Pancreas (tissue), 10 donors: ENCODE measurements around the gene RBM43. TPM values are rescaled to one million over a fixed set of nuclear protein-coding genes. Genes with fewer than 3 reads are reported as not detected.
"Not testable (repeated sequence)": the region's sequence is repeated elsewhere in the genome, so short reads cannot be mapped to it uniquely, and the experiment has no call there.

Source experiments
- ATAC-seq, 4 donors: fragments of 200-7000 bp; cut with Tn5 transposase; one replicate each; pipeline versions ENCODE4 v1.8.0 to v1.9.1; 2020; ENCODE audit warnings: mild to moderate bottlenecking in 4 of 4, moderate library complexity in 4 of 4
- DNase-seq, 6 donors: peaks; one replicate each; pipeline ENCODE4 v3.0.0-alpha.2; 2020
- FAIRE-seq: peaks from 2 replicates; lab custom pipeline; 2012; peaks lifted over from hg19 to GRCh38; lab: Jason Lieb, UNC
- H3K27ac ChIP-seq, 4 donors: fragments of 200-600 bp; sonication (generic); 1 replicate in 3 of 4; 2 replicates in 1 of 4; pipeline versions ENCODE4 v1.5.0 to v1.8.0; 2020
- H3K27me3 ChIP-seq, 4 donors: fragments of 200-600 bp; one replicate each; pipeline ENCODE4 v1.8.0; 2021
- H3K36me3 ChIP-seq, 3 donors: fragments of 200-600 bp; sonication (generic) in 1 of 3; one replicate each; pipeline versions ENCODE4 v1.5.0 to v1.8.0; 2020 to 2021
- H3K4me1 ChIP-seq, 3 donors: fragments of 200-600 bp; one replicate each; pipeline ENCODE4 v1.8.0; 2021
- H3K4me3 ChIP-seq, 4 donors: fragments of 200-600 bp; sonication (generic) in 2 of 4; one replicate each; pipeline versions ENCODE4 v1.5.0 to v1.8.0; 2020 to 2021
- H3K9me3 ChIP-seq, 4 donors: fragments of 200-600 bp; one replicate each; pipeline ENCODE4 v1.8.0; 2021
- CTCF ChIP-seq, 4 donors: fragments of 200-600 bp; sonication (generic) in 3 of 4; IDR thresholded peaks; one replicate each; pipeline versions ENCODE4 v1.5.0 to v1.8.0; 2021; ENCODE audit warnings: antibody characterized with exemption in 4 of 4
- WGBS, 2 donors: extraction: QIAGEN DNeasy Blood & Tissue Kit; methylation state at CpG; one replicate each; pipeline ENCODE4 v1.1.7; 2013; 5-methylcytosine and 5-hydroxymethylcytosine counted together
- intact Hi-C, 3 donors: fragments of 100-400 bp; cut with DNase I; formaldehyde crosslinking; loops; one replicate each; pipeline versions ENCODE4 v1.11.1 to v1.14.2; 2022
- polyA plus RNA-seq, 2 donors: library from polyadenylated mRNA; stranded (reverse); fragments of 200-250 nt; gene quantifications; one replicate each; pipeline ENCODE4 v1.2.3, GENCODE V29; 2013
- total RNA-seq, 6 donors: library from RNA; stranded (reverse); fragmentation: NEBNext Ultra II Directional in 4 of 6; extraction: Animal tissue kit (Norgen Biotek cat#: 25700) in 4 of 6; gene quantifications; one replicate each; pipeline versions ENCODE4 v1.2.1 to v1.2.4, GENCODE V29; 2021 to 2023
- donor health status: healthy with polysubstance abuse.
- donor health status: DM: no; HTN: no; CAD: no; lungs with moderate emphysema.
- donor health status: DM: no; HTN: no; CAD: no.
- donor health status: control.
- donor health status: control.
- donor health status: Bipolar disorder and iron deficiency.
- donor health status: DM: yes; HTN: yes; CAD: no.
- donor health status: DM: no; HTN: no; CAD: no.
- donor health status: DM: no; HTN: no; CAD: no.
- donor health status: DM: yes; HTN: yes; CAD: no.

RBM43 gene
- 1 to 10 TPM; 2.6 to 4.2 (median 3.3) TPM for total RNA-seq
- polyA plus RNA-seq = 1 to 10 TPM; 1.4 to 2.3 TPM

GRCh38 chr2:151261231-151261976 lies at the start of gene RBM43:
RBM43 (minus strand) TSS chr2:151261863; CDS start chr2:151261727, 136 bp downstream.
- peak within 1 kb of the TSS; percentile 88 to 98 (median 98) for H3K27ac ChIP-seq

GRCh38 chr2:151310313-151310712 lies 48.6 kb upstream of the RBM43 start:
- FAIRE-seq, H3K36me3 ChIP-seq, intact Hi-C loops, H3K9me3 ChIP-seq, H3K4me1 ChIP-seq, ATAC-seq, DNase-seq, H3K27me3 ChIP-seq, H3K4me3 ChIP-seq, H3K27ac ChIP-seq: not testable (repeated sequence)
- WGBS, 2 donors = 76 to 86% methylated on average over 6 of the region's 6 CpGs

More at GRCh38 chr2:151261231-151261976, at the start of gene RBM43:
- Histone ChIP-seq H3K4me1 (peaks cover 0 to 18% (median 7%) of the 10 kb centered on the region in 3 donors), H3K27me3 (no peaks in the 10 kb centered on the region), H3K4me3 (peak within 1 kb of the TSS; percentile 80 to 93 (median 92)), H3K36me3 (no peaks in the 10 kb centered on the region), H3K9me3 (no peaks in the 10 kb centered on the region)
- ATAC-seq (peak; percentile 90 to 96 (median 92)), FAIRE-seq (no peak), DNase-seq (peak; percentile 75 to 90 (median 84))
- TF ChIP-seq CTCF (IDR thresholded peaks at IDR 0.05) = no peak
- intact Hi-C loops = no loop called here
- WGBS, 2 donors = 1% methylated on average over 47 to 61 of the region's 61 CpGs

GRCh38 chr2:151306621-151307020 lies 45.0 kb upstream of the RBM43 start:
- no peaks in the 10 kb centered on the region for H3K27me3 ChIP-seq
- no peaks in the 10 kb centered on the region for H3K9me3 ChIP-seq
- no peak overlapping the region for H3K27ac ChIP-seq
- intact Hi-C loops = no loop called here
- WGBS, 2 donors = 70 to 77% methylated on average over 3 of the region's 3 CpGs
- no peak for TF ChIP-seq CTCF (IDR thresholded peaks at IDR 0.05)
- H3K36me3 ChIP-seq = no peaks in the 10 kb centered on the region
- no peak overlapping the region for H3K4me3 ChIP-seq
- ATAC-seq = peak in 1 of 4 donors; percentile 35
- no peaks in the 10 kb centered on the region for H3K4me1 ChIP-seq
- FAIRE-seq = no peak
- DNase-seq = no peak

GRCh38 chr2:151305129-151305691 lies 43.5 kb upstream of the RBM43 start:
- Histone ChIP-seq H3K36me3 (no peaks in the 10 kb centered on the region), H3K27me3 (no peaks in the 10 kb centered on the region), H3K9me3 (no peaks in the 10 kb centered on the region), H3K4me1 (no peaks in the 10 kb centered on the region), H3K4me3 (no peak overlapping the region), H3K27ac (no peak overlapping the region)
- intact Hi-C loops = no loop called here
- DNase-seq (no peak), ATAC-seq (no peak), FAIRE-seq (no peak)
- no peak for TF ChIP-seq CTCF (IDR thresholded peaks at IDR 0.05)

GRCh38 chr2:151302879-151303278 lies 41.2 kb upstream of the RBM43 start:
- H3K9me3 ChIP-seq = no peaks in the 10 kb centered on the region
- no peak for TF ChIP-seq CTCF (IDR thresholded peaks at IDR 0.05)
- intact Hi-C loops = no loop called here
- no peaks in the 10 kb centered on the region for H3K4me1 ChIP-seq
- 39 to 54% methylated on average over 2 of the region's 2 CpGs for WGBS, 2 donors
- no peak for FAIRE-seq
- H3K36me3 ChIP-seq = no peaks in the 10 kb centered on the region
- no peak for DNase-seq
- peak in 1 of 4 donors; percentile 35 for ATAC-seq
- no peaks in the 10 kb centered on the region for H3K27me3 ChIP-seq
- no peak overlapping the region for H3K27ac ChIP-seq
- no peak overlapping the region for H3K4me3 ChIP-seq
